K562 (cell line): Measurements from ENCODE around the gene TXNRD2. TPM values are rescaled to one million over a fixed set of nuclear protein-coding genes. Genes with fewer than 3 reads are reported as not detected.

Experiments used
- DEAF1 ChIP-seq: fragments of 450-650 bp; formaldehyde crosslinking; IDR thresholded peaks from 2 replicates; pipeline ENCODE4 v1.4.0; 2020; ENCODE audit warnings: mild to moderate bottlenecking, moderate library complexity
- DIDO1 ChIP-seq: fragments of 450-650 bp; IDR thresholded peaks from 2 replicates; pipeline ENCODE4 v1.6.1; 2016; ENCODE audit warnings: low read depth, missing biosample characterization, missing genetic modification characterization
- IFI16 ChIP-seq: fragments of 250-450 bp; sonication (Bioruptor Pico); IDR thresholded peaks from 2 replicates; pipeline ENCODE4 v2.1.2; 2022; ENCODE audit warnings: mild to moderate bottlenecking, inconsistent platforms
- MEF2D ChIP-seq: conservative IDR thresholded peaks from 2 replicates; pipeline ENCODE4 v1.6.1; 2016; ENCODE audit warnings: low read depth, missing genetic modification characterization, missing compliant biosample characterization
- MIER1 ChIP-seq: fragments of 450-650 bp; IDR thresholded peaks from 2 replicates; pipeline ENCODE4 v1.6.1; 2016; ENCODE audit warnings: antibody characterized with exemption, mild to moderate bottlenecking, low read depth
- NCOA2 ChIP-seq, 2 experiments: fragments of 450-650 bp; IDR thresholded peaks; 2 replicates each; pipeline ENCODE4 v1.6.1; 2018; ENCODE audit warnings: mild to moderate bottlenecking in 2 of 2, moderate library complexity in 1 of 2; ENCODE audit not compliant: partially characterized antibody in 2 of 2
- NFIC ChIP-seq: fragments of 450-650 bp; IDR thresholded peaks from 2 replicates; pipeline ENCODE4 v1.6.1; 2017; ENCODE audit warnings: mild to moderate bottlenecking, inconsistent platforms
- RNF219 ChIP-seq: fragments of 250-450 bp; sonication (Bioruptor Pico); IDR thresholded peaks from 2 replicates; pipeline ENCODE4 v1.5.0; 2022; ENCODE audit warnings: mild to moderate bottlenecking
- SMAD1 ChIP-seq: fragments of 150-350 bp; IDR thresholded peaks from 2 replicates; pipeline ENCODE4 v1.6.1; 2014; ENCODE audit warnings: low read length, low read depth; ENCODE audit not compliant: partially characterized antibody
- TARDBP ChIP-seq: fragments of 450-650 bp; IDR thresholded peaks from 2 replicates; pipeline ENCODE4 v1.6.1; 2016
- TFAM ChIP-seq: fragments of 250-450 bp; sonication (Bioruptor Pico); conservative IDR thresholded peaks from 2 replicates; pipeline ENCODE4 v1.5.0; 2021; ENCODE audit warnings: mild to moderate bottlenecking, moderate library complexity
- ZBTB40 ChIP-seq, 2 experiments: fragments of 450-650 bp in 1 of 2; sonication (generic) in 1 of 2; formaldehyde crosslinking in 1 of 2; IDR thresholded peaks; 2 replicates each; pipeline versions ENCODE4 v1.7.1 to v1.9.0; 2016 to 2022; ENCODE audit warnings: inconsistent platforms in 1 of 2, mild to moderate bottlenecking in 1 of 2, missing genetic modification reagents in 1 of 2
- polyA plus RNA-seq, 8 experiments: library from polyadenylated mRNA; depleted of rRNA in 4 of 8; stranded (reverse) in 5 of 8; unstranded in 3 of 8; fragments of >200 nt; fragmentation: Nextera tagmentation in 2 of 8; fragmentation: Illumina TruSeq in 1 of 8; extraction: Ambion mirVana in 2 of 8; extraction: Trizol in 1 of 8; gene quantifications; 2 replicates each; pipeline versions ENCODE4 v1.2.1 to v1.2.3, GENCODE V29; 2011 to 2014; ENCODE audit warnings: inconsistent platforms in 1 of 8, missing spikeins in 1 of 8
- total RNA-seq, 7 experiments: library from RNA; depleted of rRNA in 6 of 7; stranded (reverse); fragments of >200 nt in 6 of 7; fragmentation: Illumina TruSeq in 2 of 7; extraction: Trizol in 2 of 7; gene quantifications; 2 replicates each; pipeline versions ENCODE4 v1.2.1 to v1.2.3, GENCODE V29; 2011 to 2021; ENCODE audit warnings: low replicate concordance in 1 of 7

TXNRD2 gene
- total and polyA plus RNA-seq, 9 of the 15 experiments (the other 6 are each of a cell fraction or from before 2014, with no cell fraction given), result 3.3 to 80.2 (median 49.4) TPM

GRCh38 chr22:19986410-19987341 is 45.1 kb upstream of the TXNRD2 start (continued):
- TF ChIP-seq ZBTB40 (IDR thresholded peaks at IDR 0.05) (peak; percentile 59; the same call in 1 of the 2 replicates), ZBTB40 (CRISPR knock-in tag; IDR thresholded peaks at IDR 0.05) (no peak), TARDBP (no peak), NCOA2 (IDR thresholded peaks at IDR 0.05; ENCODE audit: partially characterized antibody in 2 of 2) (no peak), DEAF1 (CRISPR knock-in tag) (no peak; the same call in 1 of the 2 replicates), MIER1 (no peak), MEF2D (no peak), RNF219 (no peak), IFI16 (no peak), DIDO1 (tag) (no peak), NFIC (peak; percentile 84), TFAM (no peak), SMAD1 (peak; percentile 44)
